OCI-LY1 (cell line): ENCODE measurements around the gene BMP2K.
"Not testable (repeated sequence)": the region's sequence is repeated elsewhere in the genome, so short reads cannot be mapped to it uniquely, and the experiment has no call there.

Experiments
- H2AFZ ChIP-seq: fragments of 200-600 bp; sonication (generic), shearing (Covaris generic); 2 replicates; pipeline ENCODE4 v1.6.0; 2014; ENCODE audit warnings: antibody characterized with exemption, mild to moderate bottlenecking, low read length
- H3F3A ChIP-seq: fragments of 200-600 bp; sonication (generic), shearing (Covaris generic); 2 replicates; pipeline ENCODE4 v1.6.0; 2014; ENCODE audit warnings: mild to moderate bottlenecking, antibody characterized with exemption, low read length, moderate library complexity; ENCODE audit not compliant: insufficient read depth
- H3K27ac ChIP-seq: fragments of 200-600 bp; sonication (generic); 2 replicates; pipeline ENCODE4 v1.5.1; 2014; ENCODE audit warnings: low read length, mixed run types, mild to moderate bottlenecking, low read depth; ENCODE audit not compliant: poor library complexity, severe bottlenecking
- H3K27me3 ChIP-seq: fragments of 200-600 bp; sonication (generic); 2 replicates; pipeline ENCODE4 v1.6.0; 2014; ENCODE audit warnings: antibody characterized with exemption, mild to moderate bottlenecking, low read length, moderate library complexity; ENCODE audit not compliant: insufficient read depth
- H3K36me3 ChIP-seq: fragments of 200-600 bp; sonication (generic); 2 replicates; pipeline ENCODE4 v1.6.1; 2014; ENCODE audit warnings: mild to moderate bottlenecking, antibody characterized with exemption, low read length, moderate library complexity, mixed read lengths; ENCODE audit not compliant: insufficient read depth
- H3K4me1 ChIP-seq: fragments of 200-600 bp; sonication (generic); 2 replicates; pipeline ENCODE4 v1.5.1; 2014; ENCODE audit warnings: mild to moderate bottlenecking, low read length, moderate library complexity; ENCODE audit not compliant: insufficient read depth, severe bottlenecking
- H3K4me2 ChIP-seq: fragments of 200-600 bp; sonication (generic), shearing (Covaris generic); 2 replicates; pipeline ENCODE4 v1.6.1; 2014; ENCODE audit warnings: low read length
- H3K4me3 ChIP-seq: fragments of 200-600 bp; sonication (generic); 2 replicates; pipeline ENCODE4 v1.5.1; 2014; ENCODE audit warnings: low read length, low read depth, mild to moderate bottlenecking, mixed read lengths; ENCODE audit not compliant: poor library complexity, severe bottlenecking
- H3K79me2 ChIP-seq: fragments of 200-600 bp; shearing (Covaris generic); 2 replicates; pipeline ENCODE4 v1.6.1; 2016; ENCODE audit warnings: mixed run types, low read length, mixed read lengths; ENCODE audit not compliant: insufficient read depth
- H3K9ac ChIP-seq: fragments of 200-600 bp; sonication (generic), shearing (Covaris generic); 2 replicates; pipeline ENCODE4 v1.6.1; 2014; ENCODE audit warnings: mild to moderate bottlenecking, low read length, mixed read lengths
- H3K9me2 ChIP-seq: fragments of 200-600 bp; sonication (generic), shearing (Covaris generic); 2 replicates; pipeline ENCODE4 v1.6.1; 2014; ENCODE audit warnings: low read depth, mild to moderate bottlenecking, low read length, mixed read lengths
- H3K9me3 ChIP-seq: fragments of 200-600 bp; shearing (Covaris generic); 2 replicates; pipeline ENCODE4 v1.6.1; 2014; ENCODE audit warnings: low read length, mixed read lengths
- H4K20me1 ChIP-seq: fragments of 200-600 bp; sonication (generic), shearing (Covaris generic); 2 replicates; pipeline ENCODE4 v1.6.0; 2016; ENCODE audit warnings: mild to moderate bottlenecking, low read length; ENCODE audit not compliant: insufficient read depth
- CTCF ChIP-seq: fragments of 200-600 bp; sonication (generic), shearing (Covaris generic); IDR thresholded peaks from 2 replicates; pipeline ENCODE4 v1.5.1; 2017; ENCODE audit warnings: mild to moderate bottlenecking, antibody characterized with exemption, low read length, moderate library complexity, mixed read lengths
- EZH2 ChIP-seq: fragments of 200-600 bp; sonication (generic), shearing (Covaris generic); IDR thresholded peaks from 2 replicates; pipeline ENCODE4 v1.8.0; 2017; ENCODE audit warnings: borderline replicate concordance, mixed run types, mild to moderate bottlenecking, antibody characterized with exemption, low read length, moderate library complexity, mixed read lengths

BMP2K gene

GRCh38 chr4:78904143-78904542, 128.0 kb downstream of the BMP2K start:
- no peak overlapping the region for H3K9ac ChIP-seq

GRCh38 chr4:78907638-78908037, 131.5 kb downstream of the BMP2K start:
- Histone ChIP-seq H3K27ac (no peak overlapping the region), H4K20me1 (no peaks in the 10 kb centered on the region), H3K9ac (no peak overlapping the region), H3K9me2 (no peaks in the 10 kb centered on the region), H3K9me3 (no peaks in the 10 kb centered on the region), H2AFZ (no peak overlapping the region), H3K4me1 (no peaks in the 10 kb centered on the region), H3K4me2 (no peak overlapping the region), H3F3A (no peaks in the 10 kb centered on the region), H3K4me3 (no peak overlapping the region), H3K36me3 (peaks cover 26% of the 10 kb centered on the region), H3K27me3 (no peaks in the 10 kb centered on the region), H3K79me2 (no peaks in the 10 kb centered on the region; the same call in 1 of the 2 replicates)
- TF ChIP-seq CTCF: no peak
- no peak for TF ChIP-seq EZH2

More at GRCh38 chr4:78904143-78904542, 128.0 kb downstream of the BMP2K start:
- TF ChIP-seq EZH2 (no peak), CTCF (no peak)
- Histone ChIP-seq H3K4me3 (no peak overlapping the region), H2AFZ (no peak overlapping the region), H3F3A (no peaks in the 10 kb centered on the region), H3K36me3 (0 out of 2 replicates have a peak, but pooled peaks cover 6% of the 10 kb centered on the region), H3K9me2 (no peaks in the 10 kb centered on the region), H3K4me1 (no peaks in the 10 kb centered on the region), H3K27me3 (no peaks in the 10 kb centered on the region), H4K20me1 (no peaks in the 10 kb centered on the region), H3K9me3 (no peaks in the 10 kb centered on the region), H3K4me2 (no peak overlapping the region), H3K27ac (no peak overlapping the region), H3K79me2 (no peaks in the 10 kb centered on the region; the same call in 1 of the 2 replicates)

GRCh38 chr4:78908974-78909373, 132.8 kb downstream of the BMP2K start:
- peaks cover 24% of the 10 kb centered on the region for H3K36me3 ChIP-seq

GRCh38 chr4:78910612-78911011, 134.5 kb downstream of the BMP2K start:
- Histone ChIP-seq H3K27me3 (no peaks in the 10 kb centered on the region), H3K9ac (no peak overlapping the region), H2AFZ (no peak overlapping the region), H3K36me3 (peaks cover 24% of the 10 kb centered on the region), H3K79me2 (no peaks in the 10 kb centered on the region; the same call in 1 of the 2 replicates), H4K20me1 (no peaks in the 10 kb centered on the region), H3K4me1 (no peaks in the 10 kb centered on the region), H3K4me2 (no peak overlapping the region), H3F3A (no peaks in the 10 kb centered on the region), H3K9me3 (no peaks in the 10 kb centered on the region), H3K9me2 (no peaks in the 10 kb centered on the region), H3K27ac (no peak overlapping the region), H3K4me3 (no peak overlapping the region)
- no peak for TF ChIP-seq CTCF
- no peak for TF ChIP-seq EZH2

More at GRCh38 chr4:78908974-78909373, 132.8 kb downstream of the BMP2K start:
- H3K27me3 ChIP-seq, H3K4me2 ChIP-seq, H2AFZ ChIP-seq, H3K4me3 ChIP-seq, H3K27ac ChIP-seq, H4K20me1 ChIP-seq, H3K4me1 ChIP-seq, H3K9me3 ChIP-seq, H3F3A ChIP-seq, H3K9ac ChIP-seq, H3K79me2 ChIP-seq, H3K9me2 ChIP-seq: not testable (repeated sequence)
